B cell (primary cell): ENCODE data around the gene EIF1AX.

Source experiments
- CTCF ChIP-seq: fragments of 200-600 bp; IDR thresholded peaks from one replicate; pipeline ENCODE4 v1.8.0; 2022; ENCODE audit warnings: antibody characterized with exemption, mild to moderate bottlenecking
- EZH2 ChIP-seq: IDR thresholded peaks from 2 replicates; pipeline ENCODE4 v1.6.1; 2012; ENCODE audit warnings: borderline replicate concordance, low read depth, mild to moderate bottlenecking, moderate library complexity, low read length; ENCODE audit not compliant: insufficient read depth, poor library complexity, severe bottlenecking

GRCh38 chrX:20159797-20160385 lies 18.3 kb upstream of the EIF1AX start:
- TF ChIP-seq CTCF (no peak), EZH2 (no peak)
